HEK293 (cell line): ENCODE measurements around the gene UACA.

ENCODE experiments used
- OSR2 ChIP-seq: fragments of 450-650 bp; formaldehyde crosslinking; IDR thresholded peaks from 2 replicates; pipeline ENCODE4 v1.5.1; 2016; ENCODE audit warnings: missing biosample characterization, missing genetic modification characterization
- SALL2 ChIP-seq: fragments of 450-650 bp; formaldehyde crosslinking; IDR thresholded peaks from 2 replicates; pipeline ENCODE4 v1.5.0; 2017; ENCODE audit warnings: missing biosample characterization, mild to moderate bottlenecking, missing genetic modification characterization, borderline replicate concordance
- ZNF157 ChIP-seq: fragments of 450-650 bp; formaldehyde crosslinking; IDR thresholded peaks from 2 replicates; pipeline ENCODE4 v1.5.1; 2016; ENCODE audit warnings: missing biosample characterization, missing genetic modification characterization
- ZNF266 ChIP-seq: fragments of 450-650 bp; formaldehyde crosslinking; IDR thresholded peaks from 2 replicates; pipeline ENCODE4 v1.5.1; 2016; ENCODE audit warnings: missing biosample characterization, missing genetic modification characterization, low read depth
- ZNF292 ChIP-seq: fragments of 450-650 bp; formaldehyde crosslinking; IDR thresholded peaks from 2 replicates; pipeline ENCODE4 v1.5.1; 2016; ENCODE audit warnings: low read depth, missing biosample characterization, missing genetic modification characterization, borderline replicate concordance
- ZNF354C ChIP-seq: fragments of 450-650 bp; formaldehyde crosslinking; IDR thresholded peaks from 2 replicates; pipeline ENCODE4 v1.5.1; 2016; ENCODE audit warnings: missing biosample characterization, missing genetic modification characterization, low read depth, borderline replicate concordance
- ZNF521 ChIP-seq: fragments of 450-650 bp; formaldehyde crosslinking; IDR thresholded peaks from 2 replicates; pipeline ENCODE4 v1.5.1; 2017; ENCODE audit warnings: missing biosample characterization, mild to moderate bottlenecking, missing genetic modification characterization
- TF ChIP-seq, protein P1 (sequence below): fragments of 450-650 bp; formaldehyde crosslinking; IDR thresholded peaks from 2 replicates; pipeline ENCODE4 v1.5.1; 2016; ENCODE audit warnings: missing biosample characterization, missing genetic modification characterization
- TF ChIP-seq, protein P2 (sequence below): fragments of 450-650 bp; formaldehyde crosslinking; optimal IDR thresholded peaks from 2 replicates; pipeline ENCODE3; 2016; ENCODE audit warnings: missing biosample characterization, mild to moderate bottlenecking, missing genetic modification characterization
- TF ChIP-seq, protein P3 (sequence below): fragments of 450-650 bp; formaldehyde crosslinking; IDR thresholded peaks from 2 replicates; pipeline ENCODE4 v1.5.1; 2016; ENCODE audit warnings: missing biosample characterization, missing genetic modification characterization
- TF ChIP-seq, protein P4 (sequence below): fragments of 450-650 bp; formaldehyde crosslinking; conservative IDR thresholded peaks from 2 replicates; pipeline ENCODE4 v1.5.1; 2016; ENCODE audit warnings: low read depth, missing biosample characterization, missing genetic modification characterization
- TF ChIP-seq, protein P5 (sequence below): fragments of 450-650 bp; formaldehyde crosslinking; IDR thresholded peaks from 2 replicates; pipeline ENCODE4 v1.5.1; 2016; ENCODE audit warnings: missing biosample characterization, missing genetic modification characterization
- TF ChIP-seq, protein P6 (sequence below): fragments of 450-650 bp; formaldehyde crosslinking; IDR thresholded peaks from 2 replicates; pipeline ENCODE4 v1.5.1; 2017; ENCODE audit warnings: missing biosample characterization, missing genetic modification characterization
- TF ChIP-seq, protein P7 (sequence below): fragments of 450-650 bp; formaldehyde crosslinking; IDR thresholded peaks from 2 replicates; pipeline ENCODE4 v1.5.1; 2016; ENCODE audit warnings: missing biosample characterization, missing genetic modification characterization
- TF ChIP-seq, protein P8 (sequence below): fragments of 450-650 bp; formaldehyde crosslinking; IDR thresholded peaks from 2 replicates; pipeline ENCODE4 v1.5.1; 2016; ENCODE audit warnings: missing biosample characterization, missing genetic modification characterization

UACA gene

DNA sequence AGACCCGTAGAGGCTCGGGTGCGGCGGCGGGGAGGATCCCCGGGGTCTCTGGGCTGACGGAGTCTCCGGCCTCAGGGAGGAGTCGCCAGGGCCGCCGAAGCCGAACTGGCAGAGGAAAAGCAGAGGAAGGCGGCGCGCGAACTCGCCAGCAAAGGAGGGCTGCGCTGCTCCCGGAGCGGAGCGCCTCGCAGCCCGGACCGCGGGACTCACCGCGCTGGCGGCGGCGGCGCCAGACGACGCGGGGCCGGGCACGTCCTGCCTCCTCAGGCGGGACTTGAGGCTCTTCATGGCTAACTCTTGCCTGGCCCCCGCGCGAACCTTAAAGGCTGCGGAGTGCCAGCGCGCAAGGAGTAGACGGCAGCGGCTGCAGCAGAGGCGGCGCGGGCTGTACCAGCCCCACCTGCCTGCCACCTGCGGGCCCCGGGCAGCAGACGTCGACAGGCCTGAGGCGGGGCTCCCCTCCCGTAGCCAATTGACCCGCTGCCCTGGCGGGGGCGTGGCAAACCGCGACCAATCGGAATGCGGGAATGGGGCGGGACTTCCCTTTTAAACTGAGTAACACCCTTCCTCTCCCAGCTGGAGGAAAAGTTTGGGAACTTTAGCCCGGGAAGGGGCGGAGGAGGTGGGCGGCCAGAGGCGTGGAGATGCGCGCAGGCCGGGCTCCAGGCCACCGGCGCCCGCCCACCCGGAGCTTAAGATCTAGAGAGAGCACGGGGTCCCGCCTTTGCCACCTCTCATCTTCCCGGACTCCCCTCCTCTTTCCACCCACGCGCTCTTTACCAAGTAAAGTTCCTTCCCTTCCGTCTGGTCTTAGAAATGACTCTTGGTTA, at the start of gene UACA (continued):
- TF ChIP-seq, protein P1, sequence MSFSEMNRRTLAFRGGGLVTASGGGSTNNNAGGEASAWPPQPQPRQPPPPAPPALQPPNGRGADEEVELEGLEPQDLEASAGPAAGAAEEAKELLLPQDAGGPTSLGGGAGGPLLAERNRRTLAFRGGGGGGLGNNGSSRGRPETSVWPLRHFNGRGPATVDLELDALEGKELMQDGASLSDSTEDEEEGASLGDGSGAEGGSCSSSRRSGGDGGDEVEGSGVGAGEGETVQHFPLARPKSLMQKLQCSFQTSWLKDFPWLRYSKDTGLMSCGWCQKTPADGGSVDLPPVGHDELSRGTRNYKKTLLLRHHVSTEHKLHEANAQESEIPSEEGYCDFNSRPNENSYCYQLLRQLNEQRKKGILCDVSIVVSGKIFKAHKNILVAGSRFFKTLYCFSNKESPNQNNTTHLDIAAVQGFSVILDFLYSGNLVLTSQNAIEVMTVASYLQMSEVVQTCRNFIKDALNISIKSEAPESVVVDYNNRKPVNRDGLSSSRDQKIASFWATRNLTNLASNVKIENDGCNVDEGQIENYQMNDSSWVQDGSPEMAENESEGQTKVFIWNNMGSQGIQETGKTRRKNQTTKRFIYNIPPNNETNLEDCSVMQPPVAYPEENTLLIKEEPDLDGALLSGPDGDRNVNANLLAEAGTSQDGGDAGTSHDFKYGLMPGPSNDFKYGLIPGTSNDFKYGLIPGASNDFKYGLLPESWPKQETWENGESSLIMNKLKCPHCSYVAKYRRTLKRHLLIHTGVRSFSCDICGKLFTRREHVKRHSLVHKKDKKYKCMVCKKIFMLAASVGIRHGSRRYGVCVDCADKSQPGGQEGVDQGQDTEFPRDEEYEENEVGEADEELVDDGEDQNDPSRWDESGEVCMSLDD, result no peak
- TF ChIP-seq, protein P2, sequence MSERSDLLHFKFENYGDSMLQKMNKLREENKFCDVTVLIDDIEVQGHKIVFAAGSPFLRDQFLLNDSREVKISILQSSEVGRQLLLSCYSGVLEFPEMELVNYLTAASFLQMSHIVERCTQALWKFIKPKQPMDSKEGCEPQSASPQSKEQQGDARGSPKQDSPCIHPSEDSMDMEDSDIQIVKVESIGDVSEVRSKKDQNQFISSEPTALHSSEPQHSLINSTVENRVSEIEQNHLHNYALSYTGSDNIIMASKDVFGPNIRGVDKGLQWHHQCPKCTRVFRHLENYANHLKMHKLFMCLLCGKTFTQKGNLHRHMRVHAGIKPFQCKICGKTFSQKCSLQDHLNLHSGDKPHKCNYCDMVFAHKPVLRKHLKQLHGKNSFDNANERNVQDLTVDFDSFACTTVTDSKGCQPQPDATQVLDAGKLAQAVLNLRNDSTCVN (tag by site-specific recombination), result peak; percentile 73
- TF ChIP-seq ZNF157 (tag by site-specific recombination) (no peak), ZNF521 (no peak), ZNF354C (tag by site-specific recombination) (no peak), ZNF266 (no peak), ZNF292 (tag by site-specific recombination) (no peak), SALL2 (no peak), OSR2 (0 out of 2 replicates have a peak, but pooled peaks have one; percentile 35)
- TF ChIP-seq, protein P3, sequence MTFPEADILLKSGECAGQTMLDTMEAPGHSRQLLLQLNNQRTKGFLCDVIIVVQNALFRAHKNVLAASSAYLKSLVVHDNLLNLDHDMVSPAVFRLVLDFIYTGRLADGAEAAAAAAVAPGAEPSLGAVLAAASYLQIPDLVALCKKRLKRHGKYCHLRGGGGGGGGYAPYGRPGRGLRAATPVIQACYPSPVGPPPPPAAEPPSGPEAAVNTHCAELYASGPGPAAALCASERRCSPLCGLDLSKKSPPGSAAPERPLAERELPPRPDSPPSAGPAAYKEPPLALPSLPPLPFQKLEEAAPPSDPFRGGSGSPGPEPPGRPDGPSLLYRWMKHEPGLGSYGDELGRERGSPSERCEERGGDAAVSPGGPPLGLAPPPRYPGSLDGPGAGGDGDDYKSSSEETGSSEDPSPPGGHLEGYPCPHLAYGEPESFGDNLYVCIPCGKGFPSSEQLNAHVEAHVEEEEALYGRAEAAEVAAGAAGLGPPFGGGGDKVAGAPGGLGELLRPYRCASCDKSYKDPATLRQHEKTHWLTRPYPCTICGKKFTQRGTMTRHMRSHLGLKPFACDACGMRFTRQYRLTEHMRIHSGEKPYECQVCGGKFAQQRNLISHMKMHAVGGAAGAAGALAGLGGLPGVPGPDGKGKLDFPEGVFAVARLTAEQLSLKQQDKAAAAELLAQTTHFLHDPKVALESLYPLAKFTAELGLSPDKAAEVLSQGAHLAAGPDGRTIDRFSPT (tag by site-specific recombination), result peak; percentile 100
- TF ChIP-seq, protein P4, sequence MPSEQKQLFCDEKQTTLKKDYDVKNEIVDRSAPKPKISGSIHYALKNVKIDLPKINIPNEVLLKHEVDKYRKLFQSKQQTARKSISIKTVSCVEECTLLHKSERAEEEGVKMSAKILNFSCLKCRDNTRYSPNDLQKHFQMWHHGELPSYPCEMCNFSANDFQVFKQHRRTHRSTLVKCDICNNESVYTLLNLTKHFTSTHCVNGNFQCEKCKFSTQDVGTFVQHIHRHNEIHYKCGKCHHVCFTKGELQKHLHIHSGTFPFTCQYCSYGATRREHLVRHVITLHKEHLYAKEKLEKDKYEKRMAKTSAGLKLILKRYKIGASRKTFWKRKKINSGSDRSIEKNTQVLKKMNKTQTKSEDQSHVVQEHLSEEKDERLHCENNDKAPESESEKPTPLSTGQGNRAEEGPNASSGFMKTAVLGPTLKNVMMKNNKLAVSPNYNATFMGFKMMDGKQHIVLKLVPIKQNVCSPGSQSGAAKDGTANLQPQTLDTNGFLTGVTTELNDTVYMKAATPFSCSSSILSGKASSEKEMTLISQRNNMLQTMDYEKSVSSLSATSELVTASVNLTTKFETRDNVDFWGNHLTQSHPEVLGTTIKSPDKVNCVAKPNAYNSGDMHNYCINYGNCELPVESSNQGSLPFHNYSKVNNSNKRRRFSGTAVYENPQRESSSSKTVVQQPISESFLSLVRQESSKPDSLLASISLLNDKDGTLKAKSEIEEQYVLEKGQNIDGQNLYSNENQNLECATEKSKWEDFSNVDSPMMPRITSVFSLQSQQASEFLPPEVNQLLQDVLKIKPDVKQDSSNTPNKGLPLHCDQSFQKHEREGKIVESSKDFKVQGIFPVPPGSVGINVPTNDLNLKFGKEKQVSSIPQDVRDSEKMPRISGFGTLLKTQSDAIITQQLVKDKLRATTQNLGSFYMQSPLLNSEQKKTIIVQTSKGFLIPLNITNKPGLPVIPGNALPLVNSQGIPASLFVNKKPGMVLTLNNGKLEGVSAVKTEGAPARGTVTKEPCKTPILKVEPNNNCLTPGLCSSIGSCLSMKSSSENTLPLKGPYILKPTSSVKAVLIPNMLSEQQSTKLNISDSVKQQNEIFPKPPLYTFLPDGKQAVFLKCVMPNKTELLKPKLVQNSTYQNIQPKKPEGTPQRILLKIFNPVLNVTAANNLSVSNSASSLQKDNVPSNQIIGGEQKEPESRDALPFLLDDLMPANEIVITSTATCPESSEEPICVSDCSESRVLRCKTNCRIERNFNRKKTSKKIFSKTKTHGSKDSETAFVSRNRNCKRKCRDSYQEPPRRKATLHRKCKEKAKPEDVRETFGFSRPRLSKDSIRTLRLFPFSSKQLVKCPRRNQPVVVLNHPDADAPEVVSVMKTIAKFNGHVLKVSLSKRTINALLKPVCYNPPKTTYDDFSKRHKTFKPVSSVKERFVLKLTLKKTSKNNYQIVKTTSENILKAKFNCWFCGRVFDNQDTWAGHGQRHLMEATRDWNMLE (tag by site-specific recombination), result no peak
- TF ChIP-seq, protein P5, sequence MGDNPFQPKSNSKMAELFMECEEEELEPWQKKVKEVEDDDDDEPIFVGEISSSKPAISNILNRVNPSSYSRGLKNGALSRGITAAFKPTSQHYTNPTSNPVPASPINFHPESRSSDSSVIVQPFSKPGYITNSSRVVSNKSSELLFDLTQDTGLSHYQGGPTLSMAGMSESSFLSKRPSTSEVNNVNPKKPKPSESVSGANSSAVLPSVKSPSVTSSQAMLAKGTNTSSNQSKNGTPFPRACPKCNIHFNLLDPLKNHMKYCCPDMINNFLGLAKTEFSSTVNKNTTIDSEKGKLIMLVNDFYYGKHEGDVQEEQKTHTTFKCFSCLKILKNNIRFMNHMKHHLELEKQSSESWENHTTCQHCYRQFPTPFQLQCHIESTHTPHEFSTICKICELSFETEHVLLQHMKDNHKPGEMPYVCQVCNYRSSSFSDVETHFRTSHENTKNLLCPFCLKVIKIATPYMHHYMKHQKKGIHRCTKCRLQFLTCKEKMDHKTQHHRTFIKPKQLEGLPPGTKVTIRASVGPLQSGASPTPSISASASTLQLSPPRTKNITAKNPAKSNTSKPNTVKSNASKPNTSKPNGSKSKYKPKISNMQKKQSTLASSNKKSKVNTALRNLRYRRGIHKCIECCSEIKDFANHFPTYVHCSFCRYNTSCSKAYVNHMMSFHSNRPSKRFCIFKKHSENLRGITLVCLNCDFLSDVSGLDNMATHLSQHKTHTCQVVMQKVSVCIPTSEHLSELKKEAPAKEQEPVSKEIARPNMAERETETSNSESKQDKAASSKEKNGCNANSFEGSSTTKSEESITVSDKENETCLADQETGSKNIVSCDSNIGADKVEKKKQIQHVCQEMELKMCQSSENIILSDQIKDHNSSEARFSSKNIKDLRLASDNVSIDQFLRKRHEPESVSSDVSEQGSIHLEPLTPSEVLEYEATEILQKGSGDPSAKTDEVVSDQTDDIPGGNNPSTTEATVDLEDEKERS, result no peak
- TF ChIP-seq, protein P6, sequence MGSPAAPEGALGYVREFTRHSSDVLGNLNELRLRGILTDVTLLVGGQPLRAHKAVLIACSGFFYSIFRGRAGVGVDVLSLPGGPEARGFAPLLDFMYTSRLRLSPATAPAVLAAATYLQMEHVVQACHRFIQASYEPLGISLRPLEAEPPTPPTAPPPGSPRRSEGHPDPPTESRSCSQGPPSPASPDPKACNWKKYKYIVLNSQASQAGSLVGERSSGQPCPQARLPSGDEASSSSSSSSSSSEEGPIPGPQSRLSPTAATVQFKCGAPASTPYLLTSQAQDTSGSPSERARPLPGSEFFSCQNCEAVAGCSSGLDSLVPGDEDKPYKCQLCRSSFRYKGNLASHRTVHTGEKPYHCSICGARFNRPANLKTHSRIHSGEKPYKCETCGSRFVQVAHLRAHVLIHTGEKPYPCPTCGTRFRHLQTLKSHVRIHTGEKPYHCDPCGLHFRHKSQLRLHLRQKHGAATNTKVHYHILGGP (tag by site-specific recombination), result no peak
- TF ChIP-seq, protein P7, sequence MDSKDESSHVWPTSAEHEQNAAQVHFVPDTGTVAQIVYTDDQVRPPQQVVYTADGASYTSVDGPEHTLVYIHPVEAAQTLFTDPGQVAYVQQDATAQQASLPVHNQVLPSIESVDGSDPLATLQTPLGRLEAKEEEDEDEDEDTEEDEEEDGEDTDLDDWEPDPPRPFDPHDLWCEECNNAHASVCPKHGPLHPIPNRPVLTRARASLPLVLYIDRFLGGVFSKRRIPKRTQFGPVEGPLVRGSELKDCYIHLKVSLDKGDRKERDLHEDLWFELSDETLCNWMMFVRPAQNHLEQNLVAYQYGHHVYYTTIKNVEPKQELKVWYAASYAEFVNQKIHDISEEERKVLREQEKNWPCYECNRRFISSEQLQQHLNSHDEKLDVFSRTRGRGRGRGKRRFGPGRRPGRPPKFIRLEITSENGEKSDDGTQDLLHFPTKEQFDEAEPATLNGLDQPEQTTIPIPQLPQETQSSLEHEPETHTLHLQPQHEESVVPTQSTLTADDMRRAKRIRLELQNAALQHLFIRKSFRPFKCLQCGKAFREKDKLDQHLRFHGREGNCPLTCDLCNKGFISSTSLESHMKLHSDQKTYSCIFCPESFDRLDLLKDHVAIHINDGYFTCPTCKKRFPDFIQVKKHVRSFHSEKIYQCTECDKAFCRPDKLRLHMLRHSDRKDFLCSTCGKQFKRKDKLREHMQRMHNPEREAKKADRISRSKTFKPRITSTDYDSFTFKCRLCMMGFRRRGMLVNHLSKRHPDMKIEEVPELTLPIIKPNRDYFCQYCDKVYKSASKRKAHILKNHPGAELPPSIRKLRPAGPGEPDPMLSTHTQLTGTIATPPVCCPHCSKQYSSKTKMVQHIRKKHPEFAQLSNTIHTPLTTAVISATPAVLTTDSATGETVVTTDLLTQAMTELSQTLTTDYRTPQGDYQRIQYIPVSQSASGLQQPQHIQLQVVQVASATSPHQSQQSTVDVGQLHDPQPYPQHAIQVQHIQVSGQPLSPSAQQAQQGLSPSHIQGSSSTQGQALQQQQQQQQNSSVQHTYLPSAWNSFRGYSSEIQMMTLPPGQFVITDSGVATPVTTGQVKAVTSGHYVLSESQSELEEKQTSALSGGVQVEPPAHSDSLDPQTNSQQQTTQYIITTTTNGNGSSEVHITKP (tag by site-specific recombination), result peak; percentile 95
- TF ChIP-seq, protein P8, sequence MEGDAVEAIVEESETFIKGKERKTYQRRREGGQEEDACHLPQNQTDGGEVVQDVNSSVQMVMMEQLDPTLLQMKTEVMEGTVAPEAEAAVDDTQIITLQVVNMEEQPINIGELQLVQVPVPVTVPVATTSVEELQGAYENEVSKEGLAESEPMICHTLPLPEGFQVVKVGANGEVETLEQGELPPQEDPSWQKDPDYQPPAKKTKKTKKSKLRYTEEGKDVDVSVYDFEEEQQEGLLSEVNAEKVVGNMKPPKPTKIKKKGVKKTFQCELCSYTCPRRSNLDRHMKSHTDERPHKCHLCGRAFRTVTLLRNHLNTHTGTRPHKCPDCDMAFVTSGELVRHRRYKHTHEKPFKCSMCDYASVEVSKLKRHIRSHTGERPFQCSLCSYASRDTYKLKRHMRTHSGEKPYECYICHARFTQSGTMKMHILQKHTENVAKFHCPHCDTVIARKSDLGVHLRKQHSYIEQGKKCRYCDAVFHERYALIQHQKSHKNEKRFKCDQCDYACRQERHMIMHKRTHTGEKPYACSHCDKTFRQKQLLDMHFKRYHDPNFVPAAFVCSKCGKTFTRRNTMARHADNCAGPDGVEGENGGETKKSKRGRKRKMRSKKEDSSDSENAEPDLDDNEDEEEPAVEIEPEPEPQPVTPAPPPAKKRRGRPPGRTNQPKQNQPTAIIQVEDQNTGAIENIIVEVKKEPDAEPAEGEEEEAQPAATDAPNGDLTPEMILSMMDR (tag by site-specific recombination), result peak; percentile 50; the same call in 1 of the 2 replicates
